Ishikawa (cell line): ENCODE measurements around the gene UBE2J1.

Source experiments
- CEBPB ChIP-seq: IDR thresholded peaks from 2 replicates; pipeline ENCODE4 v1.6.1; 2012
- CREB1 ChIP-seq: IDR thresholded peaks from 2 replicates; pipeline ENCODE4 v1.6.1; 2012; ENCODE audit warnings: low read depth
- EGR1 ChIP-seq: IDR thresholded peaks from 2 replicates; pipeline ENCODE4 v1.6.1; 2012
- EP300 ChIP-seq: IDR thresholded peaks from 2 replicates; pipeline ENCODE4 v1.6.1; 2012; ENCODE audit warnings: borderline replicate concordance
- FOXM1 ChIP-seq: IDR thresholded peaks from 2 replicates; pipeline ENCODE4 v1.6.1; 2012; ENCODE audit warnings: low read depth, borderline replicate concordance
- NFIC ChIP-seq: IDR thresholded peaks from 2 replicates; pipeline ENCODE4 v1.6.1; 2012
- RAD21 ChIP-seq: IDR thresholded peaks from 2 replicates; pipeline ENCODE4 v1.6.1; 2012; ENCODE audit warnings: low read depth
- TAF1 ChIP-seq: IDR thresholded peaks from 2 replicates; pipeline ENCODE4 v1.6.1; 2012; ENCODE audit warnings: low read depth, mild to moderate bottlenecking
- TCF12 ChIP-seq: IDR thresholded peaks from 2 replicates; pipeline ENCODE4 v1.6.1; 2012; ENCODE audit warnings: low read depth
- TEAD4 ChIP-seq: IDR thresholded peaks from 2 replicates; pipeline ENCODE4 v1.6.1; 2012
- YY1 ChIP-seq: IDR thresholded peaks from 2 replicates; pipeline ENCODE4 v1.6.1; 2012; ENCODE audit warnings: low read depth
- ZBTB7A ChIP-seq: IDR thresholded peaks from 2 replicates; pipeline ENCODE4 v1.6.1; 2012; ENCODE audit warnings: low read depth
- TF ChIP-seq, protein P1 (sequence below): IDR thresholded peaks from 2 replicates; pipeline ENCODE4 v1.6.1; 2012; ENCODE audit warnings: low read depth, mild to moderate bottlenecking
- TF ChIP-seq, protein P2 (sequence below): IDR thresholded peaks from 2 replicates; pipeline ENCODE4 v1.6.1; 2012
- TF ChIP-seq, protein P3 (sequence below): IDR thresholded peaks from 2 replicates; pipeline ENCODE4 v1.6.1; 2012

Gene UBE2J1

DNA sequence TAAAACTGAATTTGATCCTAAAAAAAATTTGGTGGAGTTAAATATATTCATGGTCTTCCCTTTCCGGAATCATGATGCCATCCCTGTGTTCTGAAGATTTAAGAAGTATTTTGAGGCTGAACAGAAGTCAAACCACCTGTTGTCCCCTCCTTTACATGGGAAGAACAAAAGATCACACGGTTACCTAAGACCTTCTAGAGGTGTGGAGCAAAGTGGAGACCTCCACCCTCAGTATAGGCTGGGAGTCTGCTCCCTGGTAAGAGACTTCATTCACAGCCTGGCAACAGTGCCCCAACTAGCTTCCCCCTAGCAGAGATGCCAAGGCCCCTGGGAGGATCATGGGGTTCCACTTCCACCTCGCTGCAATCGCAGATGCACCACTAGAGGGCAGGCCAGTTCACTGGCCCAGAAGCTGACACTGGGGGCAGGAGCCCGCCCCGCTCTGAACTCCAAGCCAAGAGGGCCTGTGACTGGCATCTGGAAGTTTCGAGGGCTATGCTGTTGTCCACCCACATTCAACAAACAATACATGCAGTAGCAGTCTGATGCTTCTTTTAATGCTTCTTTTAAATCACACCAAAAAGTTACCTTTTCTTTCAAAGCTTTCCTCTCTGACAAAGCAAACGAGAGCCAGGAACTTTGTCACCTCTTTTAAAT, 19.5 kb upstream of the UBE2J1 start:
- TF ChIP-seq YY1 (no peak), ZBTB7A (no peak), RAD21 (peak; percentile 84), TCF12 (no peak)

DNA sequence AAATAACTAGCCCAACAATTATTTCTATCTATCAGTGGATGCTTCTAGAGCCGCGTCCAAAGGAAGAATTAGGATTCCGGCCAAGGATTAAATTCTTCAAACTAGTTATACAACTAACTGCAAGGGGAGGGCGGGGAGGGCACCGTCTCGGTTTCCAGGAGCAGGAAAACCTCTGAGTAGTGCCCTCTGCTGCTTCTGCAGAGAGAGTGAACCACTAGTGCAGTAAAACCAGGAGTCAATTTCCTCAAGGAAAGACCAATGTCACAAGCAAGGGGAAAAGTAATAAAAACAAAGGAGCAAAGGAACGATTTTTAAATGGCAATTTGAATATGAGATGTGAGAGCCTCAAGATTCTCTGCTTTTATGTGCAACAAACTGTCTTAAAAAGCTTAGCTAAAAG, 16.5 kb upstream of the UBE2J1 start:
- TF ChIP-seq EGR1: no peak
- 0 out of 2 replicates have a peak, but pooled peaks have one; percentile 9 for TF ChIP-seq NFIC
- TF ChIP-seq RAD21: peak; percentile 50

DNA sequence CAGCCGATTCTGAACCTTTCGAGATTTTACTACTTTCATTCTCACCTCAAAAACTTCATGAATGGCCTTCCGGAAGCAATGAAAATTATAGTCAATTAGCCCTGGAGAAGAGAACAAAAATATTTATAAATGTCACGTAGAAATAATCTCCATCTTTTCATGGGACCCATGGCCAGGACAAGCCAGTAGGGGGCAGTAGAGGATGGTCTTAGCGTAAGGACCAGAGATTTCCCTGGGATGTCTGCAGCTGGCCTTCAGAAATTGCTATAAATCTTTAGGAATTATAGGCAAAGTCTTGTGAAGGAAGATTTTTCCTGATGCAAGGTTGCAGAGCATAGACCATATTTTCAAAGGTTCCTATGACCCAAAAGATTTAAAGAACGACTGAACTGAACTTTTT, 15.6 kb upstream of the UBE2J1 start:
- TF ChIP-seq, protein P1, sequence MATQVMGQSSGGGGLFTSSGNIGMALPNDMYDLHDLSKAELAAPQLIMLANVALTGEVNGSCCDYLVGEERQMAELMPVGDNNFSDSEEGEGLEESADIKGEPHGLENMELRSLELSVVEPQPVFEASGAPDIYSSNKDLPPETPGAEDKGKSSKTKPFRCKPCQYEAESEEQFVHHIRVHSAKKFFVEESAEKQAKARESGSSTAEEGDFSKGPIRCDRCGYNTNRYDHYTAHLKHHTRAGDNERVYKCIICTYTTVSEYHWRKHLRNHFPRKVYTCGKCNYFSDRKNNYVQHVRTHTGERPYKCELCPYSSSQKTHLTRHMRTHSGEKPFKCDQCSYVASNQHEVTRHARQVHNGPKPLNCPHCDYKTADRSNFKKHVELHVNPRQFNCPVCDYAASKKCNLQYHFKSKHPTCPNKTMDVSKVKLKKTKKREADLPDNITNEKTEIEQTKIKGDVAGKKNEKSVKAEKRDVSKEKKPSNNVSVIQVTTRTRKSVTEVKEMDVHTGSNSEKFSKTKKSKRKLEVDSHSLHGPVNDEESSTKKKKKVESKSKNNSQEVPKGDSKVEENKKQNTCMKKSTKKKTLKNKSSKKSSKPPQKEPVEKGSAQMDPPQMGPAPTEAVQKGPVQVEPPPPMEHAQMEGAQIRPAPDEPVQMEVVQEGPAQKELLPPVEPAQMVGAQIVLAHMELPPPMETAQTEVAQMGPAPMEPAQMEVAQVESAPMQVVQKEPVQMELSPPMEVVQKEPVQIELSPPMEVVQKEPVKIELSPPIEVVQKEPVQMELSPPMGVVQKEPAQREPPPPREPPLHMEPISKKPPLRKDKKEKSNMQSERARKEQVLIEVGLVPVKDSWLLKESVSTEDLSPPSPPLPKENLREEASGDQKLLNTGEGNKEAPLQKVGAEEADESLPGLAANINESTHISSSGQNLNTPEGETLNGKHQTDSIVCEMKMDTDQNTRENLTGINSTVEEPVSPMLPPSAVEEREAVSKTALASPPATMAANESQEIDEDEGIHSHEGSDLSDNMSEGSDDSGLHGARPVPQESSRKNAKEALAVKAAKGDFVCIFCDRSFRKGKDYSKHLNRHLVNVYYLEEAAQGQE: no peak
- no peak for TF ChIP-seq EP300
- TF ChIP-seq, protein P2, sequence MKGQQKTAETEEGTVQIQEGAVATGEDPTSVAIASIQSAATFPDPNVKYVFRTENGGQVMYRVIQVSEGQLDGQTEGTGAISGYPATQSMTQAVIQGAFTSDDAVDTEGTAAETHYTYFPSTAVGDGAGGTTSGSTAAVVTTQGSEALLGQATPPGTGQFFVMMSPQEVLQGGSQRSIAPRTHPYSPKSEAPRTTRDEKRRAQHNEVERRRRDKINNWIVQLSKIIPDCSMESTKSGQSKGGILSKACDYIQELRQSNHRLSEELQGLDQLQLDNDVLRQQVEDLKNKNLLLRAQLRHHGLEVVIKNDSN: no peak
- no peak for TF ChIP-seq NFIC
- no peak for TF ChIP-seq TAF1
- no peak for TF ChIP-seq ZBTB7A
- TF ChIP-seq EGR1: no peak
- peak; percentile 82 for TF ChIP-seq RAD21
- TF ChIP-seq TEAD4: no peak

DNA sequence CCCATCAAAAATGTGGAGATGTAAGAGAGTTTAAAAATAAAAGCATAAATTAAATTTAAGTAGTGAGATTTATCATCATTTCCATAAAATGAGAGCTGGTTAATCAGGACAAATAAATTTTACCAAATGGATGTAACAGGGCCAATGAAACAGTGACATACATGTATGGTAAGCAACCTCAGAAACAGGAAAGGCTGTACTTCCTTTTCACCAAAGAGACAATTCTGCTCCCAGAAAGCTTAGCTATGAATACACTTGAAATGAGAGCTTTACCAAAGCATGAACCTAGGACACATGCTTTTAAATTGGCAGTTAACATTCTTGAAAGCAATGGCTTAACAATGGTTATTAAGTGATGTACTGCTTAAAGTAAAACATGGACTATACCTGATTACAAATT, 12.1 kb upstream of the UBE2J1 start:
- TF ChIP-seq TAF1 (no peak), TEAD4 (no peak), EGR1 (no peak), EP300 (no peak), YY1 (no peak), ZBTB7A (no peak), TCF12 (no peak), CREB1 (no peak), FOXM1 (no peak)
- TF ChIP-seq, protein P2: no peak

DNA sequence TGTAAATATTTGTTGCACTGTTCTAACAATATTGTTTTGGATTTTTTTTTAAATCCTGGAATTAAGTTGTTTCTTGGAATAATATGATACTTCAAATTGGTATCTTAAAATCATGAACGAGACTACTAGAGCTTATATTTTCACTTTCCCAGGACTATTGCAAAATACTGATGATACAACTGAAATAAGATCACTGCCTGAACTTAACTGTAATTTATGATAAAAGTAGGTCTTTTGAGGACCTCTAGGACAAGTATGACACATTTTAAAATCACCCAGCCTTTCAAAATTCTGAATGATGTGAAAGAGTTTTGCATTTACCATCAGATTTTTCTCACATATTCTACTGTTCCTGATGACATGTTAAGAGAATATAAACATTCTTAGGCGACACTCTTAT, 8.6 kb upstream of the UBE2J1 start:
- no peak for TF ChIP-seq CEBPB
- no peak for TF ChIP-seq TCF12
- TF ChIP-seq TAF1: no peak
- TF ChIP-seq EP300: no peak
- TF ChIP-seq TEAD4: no peak
- TF ChIP-seq NFIC: no peak
- no peak for TF ChIP-seq ZBTB7A
- TF ChIP-seq, protein P2: no peak
- no peak for TF ChIP-seq RAD21
- no peak for TF ChIP-seq EGR1
- TF ChIP-seq, protein P1: no peak

DNA sequence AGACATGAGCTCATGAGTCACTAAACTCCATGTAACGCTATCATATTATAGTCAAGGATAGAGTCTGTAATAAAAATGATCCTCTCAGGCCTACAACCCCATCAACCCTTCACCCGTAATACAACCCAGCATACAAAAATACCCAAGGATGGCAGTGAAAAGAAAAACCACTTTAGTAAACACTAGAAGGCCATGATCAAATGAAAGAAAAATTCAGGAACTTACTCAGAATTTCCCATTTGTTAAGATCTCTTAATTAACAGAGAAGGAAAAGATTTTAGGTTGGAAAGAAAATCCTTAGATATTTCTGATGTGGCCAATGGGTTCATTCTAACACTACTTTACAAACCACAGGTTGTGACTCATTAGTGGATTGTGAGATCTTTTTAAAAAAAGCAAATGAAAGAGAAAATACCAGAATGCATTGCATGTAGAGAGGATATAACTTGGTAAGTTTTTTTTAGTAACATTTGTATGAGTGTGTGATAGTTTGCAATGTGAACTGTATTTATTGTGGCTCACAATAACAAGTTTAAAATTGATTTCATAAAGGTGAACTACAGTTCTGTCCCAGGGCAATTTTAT, 8.0 kb upstream of the UBE2J1 start:
- no peak for TF ChIP-seq CEBPB
- TF ChIP-seq TCF12: no peak
- no peak for TF ChIP-seq TAF1
- TF ChIP-seq RAD21: no peak
- TF ChIP-seq FOXM1: no peak
- TF ChIP-seq, protein P1: no peak
- TF ChIP-seq YY1: no peak
- no peak for TF ChIP-seq ZBTB7A
- TF ChIP-seq EP300: no peak
- TF ChIP-seq TEAD4: no peak
- no peak for TF ChIP-seq CREB1
- no peak for TF ChIP-seq NFIC
- TF ChIP-seq, protein P3, sequence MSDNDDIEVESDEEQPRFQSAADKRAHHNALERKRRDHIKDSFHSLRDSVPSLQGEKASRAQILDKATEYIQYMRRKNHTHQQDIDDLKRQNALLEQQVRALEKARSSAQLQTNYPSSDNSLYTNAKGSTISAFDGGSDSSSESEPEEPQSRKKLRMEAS: no peak
